Endothelial cell of umbilical vein (primary cell): ENCODE data around the gene BARX1. TPM values are rescaled to one million over a fixed set of nuclear protein-coding genes. Genes with fewer than 3 reads are reported as not detected.

Source experiments
- BruUV-seq: library from RNA; stranded (reverse); fragments of 400-500 nt; replicated peaks from 2 replicates; lab custom pipeline; 2021; lab: Mats Ljungman, UMichigan
- CTCF ChIA-PET: fragments of 300-600, 350-600 bp; sonication (Branson Sonifier 250); formaldehyde crosslinking; loops from one replicate; lab custom pipeline; 2021; ENCODE audit warnings: antibody characterized with exemption, inconsistent platforms; lab: Charles Lee
- POLR2A ChIA-PET: fragments of 300-600, 350-600 bp; sonication (Branson Sonifier 250); formaldehyde crosslinking; loops from one replicate; lab custom pipeline; 2021; ENCODE audit warnings: antibody characterized with exemption, inconsistent platforms; lab: Charles Lee
- DNase-seq: peaks from one replicate; pipeline ENCODE4 v3.0.0-alpha.2; 2011; ENCODE audit warnings: low read depth, low spot score
- FAIRE-seq: peaks from 2 replicates; lab custom pipeline; 2011; peaks lifted over from hg19 to GRCh38; lab: Jason Lieb, UNC
- H2AFZ ChIP-seq: 2 replicates; pipeline ENCODE4 v1.6.0; 2012; ENCODE audit warnings: low read depth, low read length, control low read depth, inconsistent platforms
- H3K27ac ChIP-seq: 2 replicates; pipeline ENCODE4 v1.5.1; 2011; ENCODE audit warnings: low read depth, mild to moderate bottlenecking, control low read depth, low read length, moderate library complexity; ENCODE audit not compliant: insufficient read depth
- H3K27me3 ChIP-seq, 2 experiments: 2 replicates each; pipeline versions ENCODE4 v1.6.0 to v1.6.1; 2011; ENCODE audit warnings: low read length in 2 of 2, mixed read lengths in 1 of 2; ENCODE audit not compliant: control insufficient read depth in 2 of 2, insufficient read depth in 2 of 2
- H3K36me3 ChIP-seq, 2 experiments: 2 replicates in 1 of 2; 3 replicates in 1 of 2; pipeline ENCODE4 v1.5.1; 2011; ENCODE audit warnings: low read length in 2 of 2, mild to moderate bottlenecking in 1 of 2, moderate library complexity in 1 of 2; ENCODE audit not compliant: control insufficient read depth in 2 of 2, insufficient read depth in 2 of 2; ENCODE audit errors: extremely low read depth in 1 of 2
- H3K4me1 ChIP-seq: 3 replicates; pipeline ENCODE4 v1.5.1; 2011; ENCODE audit warnings: mild to moderate bottlenecking, low read length; ENCODE audit not compliant: control insufficient read depth, insufficient read depth; ENCODE audit errors: extremely low read depth
- H3K4me2 ChIP-seq: 2 replicates; pipeline ENCODE4 v1.6.1; 2011; ENCODE audit warnings: low read length, control low read depth, mixed read lengths; ENCODE audit not compliant: insufficient read depth
- H3K4me3 ChIP-seq, 3 experiments: fragments of 200-600 bp in 1 of 3; sonication (generic), shearing (Covaris generic) in 1 of 3; replicated peaks in 1 of 3; 2 replicates each; pipeline ENCODE4 v1.5.1; 2011 to 2016; ENCODE audit warnings: control low read depth in 3 of 3, low read length in 3 of 3, mild to moderate bottlenecking in 2 of 3, inconsistent platforms in 1 of 3, low read depth in 1 of 3, moderate library complexity in 1 of 3; ENCODE audit not compliant: insufficient read depth in 1 of 3
- H3K79me2 ChIP-seq: 2 replicates; pipeline ENCODE4 v1.6.0; 2012; ENCODE audit warnings: low read length, inconsistent platforms; ENCODE audit not compliant: control insufficient read depth, insufficient read depth
- H3K9ac ChIP-seq: replicated peaks from 2 replicates; pipeline ENCODE3; 2011; ENCODE audit warnings: low read length, control low read depth; ENCODE audit not compliant: insufficient read depth; ENCODE audit errors: extremely low read depth
- H3K9me1 ChIP-seq: replicated peaks from 3 replicates; pipeline ENCODE4 v1.6.0; 2011; ENCODE audit warnings: mild to moderate bottlenecking, low read length; ENCODE audit not compliant: control insufficient read depth, insufficient read depth; ENCODE audit errors: extremely low read depth
- H3K9me3 ChIP-seq: replicated peaks from 2 replicates; pipeline ENCODE4 v1.5.1; 2012; ENCODE audit warnings: low read length, inconsistent platforms; ENCODE audit not compliant: control insufficient read depth, insufficient read depth
- H4K20me1 ChIP-seq: replicated peaks from 2 replicates; pipeline ENCODE3; 2011; ENCODE audit warnings: mild to moderate bottlenecking, low read length; ENCODE audit not compliant: control insufficient read depth, insufficient read depth; ENCODE audit errors: extremely low read depth
- EZH2 ChIP-seq: IDR thresholded peaks from 2 replicates; pipeline ENCODE4 v1.6.1; 2012; ENCODE audit warnings: borderline replicate concordance, low read depth, mild to moderate bottlenecking, moderate library complexity, low read length, inconsistent platforms; ENCODE audit not compliant: severe bottlenecking
- FOS ChIP-seq: IDR thresholded peaks from 2 replicates; pipeline ENCODE4 v1.6.1; 2011; ENCODE audit warnings: mild to moderate bottlenecking, low read length, moderate library complexity, borderline replicate concordance; ENCODE audit not compliant: insufficient read depth
- GATA2 ChIP-seq: IDR thresholded peaks from 2 replicates; pipeline ENCODE4 v1.7.0; 2011; ENCODE audit warnings: low read depth, mild to moderate bottlenecking, moderate library complexity, mixed read lengths, low read length; ENCODE audit not compliant: insufficient read length, insufficient read depth
- JUN ChIP-seq: IDR thresholded peaks from 2 replicates; pipeline ENCODE4 v1.6.1; 2011; ENCODE audit warnings: borderline replicate concordance, low read depth; ENCODE audit not compliant: insufficient read length, insufficient read depth
- MYC ChIP-seq: IDR thresholded peaks from one replicate; pipeline ENCODE4 v1.6.1; 2011; ENCODE audit warnings: mild to moderate bottlenecking, low read depth, low read length
- POLR2A ChIP-seq: IDR thresholded peaks from 2 replicates; pipeline ENCODE4 v1.6.1; 2012; ENCODE audit warnings: low read depth, mild to moderate bottlenecking, control low read depth, low read length
- POLR2AphosphoS5 ChIP-seq: IDR thresholded peaks from 2 replicates; pipeline ENCODE4 v1.6.1; 2012; ENCODE audit warnings: low read depth, mild to moderate bottlenecking, control low read depth, low read length, moderate library complexity; ENCODE audit not compliant: insufficient read depth
- dilution Hi-C: fragments of 300-500 bp; cut with MboI; formaldehyde crosslinking; loops from one replicate; pipeline ENCODE4 v1.15.0; 2019; ENCODE audit warnings: low sequenced_read_pairs; ENCODE audit not compliant: extremely low pct_ligation_motif_present
- intact Hi-C: fragments of 100-400 bp; cut with micrococcal nuclease; formaldehyde crosslinking; loops from one replicate; pipeline ENCODE4 v1.10.0; 2022
- polyA plus RNA-seq, 4 experiments: library from polyadenylated mRNA; depleted of rRNA in 3 of 4; stranded (reverse) in 3 of 4; unstranded in 1 of 4; fragments of >200 nt; gene quantifications; 2 replicates each; pipeline versions ENCODE4 v1.2.1 to v1.2.3, GENCODE V29; 2011 to 2012; ENCODE audit warnings: missing spikeins in 1 of 4
- total RNA-seq: library from RNA; stranded (reverse); gene quantifications from 2 replicates; pipeline ENCODE4 v1.2.3, GENCODE V29; 2021
- TF ChIP-seq, protein P1 (sequence below): IDR thresholded peaks from 2 replicates; pipeline ENCODE4 v1.6.1; 2011; ENCODE audit not compliant: insufficient read depth, insufficient read length
- TF ChIP-seq, protein P2 (sequence below), 2 donors: IDR thresholded peaks; 1 replicate in 1 of 2; 2 replicates in 1 of 2; pipeline ENCODE4 v1.5.1; 2011; ENCODE audit warnings: low read length in 2 of 2, mild to moderate bottlenecking in 2 of 2, moderate library complexity in 2 of 2, control low read depth in 1 of 2, inconsistent platforms in 1 of 2, low read depth in 1 of 2; ENCODE audit not compliant: insufficient read depth in 1 of 2; ENCODE audit errors: extremely low read depth in 1 of 2

Gene BARX1
- total and polyA plus RNA-seq, 2 donors (not counting 3 experiments of a cell fraction or from before 2014, with no cell fraction given): not detected

GRCh38 chr9:93903886-93904648 is 51.1 kb downstream of the BARX1 start:
- no peak for TF ChIP-seq POLR2A
- TF ChIP-seq GATA2: no peak
- TF ChIP-seq, protein P1, sequence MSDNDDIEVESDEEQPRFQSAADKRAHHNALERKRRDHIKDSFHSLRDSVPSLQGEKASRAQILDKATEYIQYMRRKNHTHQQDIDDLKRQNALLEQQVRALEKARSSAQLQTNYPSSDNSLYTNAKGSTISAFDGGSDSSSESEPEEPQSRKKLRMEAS: no peak
- no peak for TF ChIP-seq EZH2
- no peak for TF ChIP-seq JUN
- intact Hi-C loops (no loop called here), dilution Hi-C loops (no loop called here)
- Histone ChIP-seq H3K79me2 (no peaks in the 10 kb centered on the region), H3K4me1 (no peaks in the 10 kb centered on the region), H3K9ac (no peak overlapping the region), H3K27ac (no peak overlapping the region), H3K9me1 (no peaks in the 10 kb centered on the region), H3K36me3 (no peaks in the 10 kb centered on the region), H3K9me3 (no peaks in the 10 kb centered on the region), H2AFZ (no peak overlapping the region), H3K4me3 (no peak overlapping the region), H3K4me2 (no peak overlapping the region), H4K20me1 (no peaks in the 10 kb centered on the region), H3K27me3 (no peaks in the 10 kb centered on the region)
- ChIA-PET CTCF (no interaction called here), POLR2A (no interaction called here)
- FAIRE-seq (no peak), DNase-seq (no peak)
- no TSS peak for BruUV-seq

GRCh38 chr9:93902780-93903655 is 52.1 kb downstream of the BARX1 start:
- intact Hi-C loops: no loop called here
- H3K4me3 ChIP-seq: no peak overlapping the region
- FAIRE-seq: no peak

More at GRCh38 chr9:93902780-93903655, 52.1 kb downstream of the BARX1 start:
- Histone ChIP-seq H4K20me1 (no peaks in the 10 kb centered on the region), H3K4me1 (no peaks in the 10 kb centered on the region), H3K36me3 (no peaks in the 10 kb centered on the region), H2AFZ (no peak overlapping the region), H3K9ac (no peak overlapping the region), H3K79me2 (no peaks in the 10 kb centered on the region), H3K27me3 (no peaks in the 10 kb centered on the region), H3K9me1 (no peaks in the 10 kb centered on the region), H3K27ac (no peak overlapping the region), H3K4me2 (no peak overlapping the region), H3K9me3 (no peaks in the 10 kb centered on the region)
- no TSS peak for BruUV-seq
- POLR2A ChIA-PET: no interaction called here
- no peak for DNase-seq
- CTCF ChIA-PET: no interaction called here
- dilution Hi-C loops: no loop called here
- TF ChIP-seq EZH2: no peak
- TF ChIP-seq MYC: no peak
- TF ChIP-seq, protein P2, sequence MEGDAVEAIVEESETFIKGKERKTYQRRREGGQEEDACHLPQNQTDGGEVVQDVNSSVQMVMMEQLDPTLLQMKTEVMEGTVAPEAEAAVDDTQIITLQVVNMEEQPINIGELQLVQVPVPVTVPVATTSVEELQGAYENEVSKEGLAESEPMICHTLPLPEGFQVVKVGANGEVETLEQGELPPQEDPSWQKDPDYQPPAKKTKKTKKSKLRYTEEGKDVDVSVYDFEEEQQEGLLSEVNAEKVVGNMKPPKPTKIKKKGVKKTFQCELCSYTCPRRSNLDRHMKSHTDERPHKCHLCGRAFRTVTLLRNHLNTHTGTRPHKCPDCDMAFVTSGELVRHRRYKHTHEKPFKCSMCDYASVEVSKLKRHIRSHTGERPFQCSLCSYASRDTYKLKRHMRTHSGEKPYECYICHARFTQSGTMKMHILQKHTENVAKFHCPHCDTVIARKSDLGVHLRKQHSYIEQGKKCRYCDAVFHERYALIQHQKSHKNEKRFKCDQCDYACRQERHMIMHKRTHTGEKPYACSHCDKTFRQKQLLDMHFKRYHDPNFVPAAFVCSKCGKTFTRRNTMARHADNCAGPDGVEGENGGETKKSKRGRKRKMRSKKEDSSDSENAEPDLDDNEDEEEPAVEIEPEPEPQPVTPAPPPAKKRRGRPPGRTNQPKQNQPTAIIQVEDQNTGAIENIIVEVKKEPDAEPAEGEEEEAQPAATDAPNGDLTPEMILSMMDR (IDR thresholded peaks at IDR 0.05; ENCODE audit: extremely low read depth in 1 of 2, insufficient read depth in 1 of 2, low read depth in 1 of 2, low read length in 2 of 2): no peak
- no peak for TF ChIP-seq GATA2
- TF ChIP-seq JUN: no peak
- TF ChIP-seq, protein P1: no peak
- no peak for TF ChIP-seq POLR2AphosphoS5
- no peak for TF ChIP-seq POLR2A
- TF ChIP-seq FOS: no peak
